HG02943 (cell line): ENCODE results near the gene CCDC34.
"Not testable (repeated sequence)": the region's sequence is repeated elsewhere in the genome, so short reads cannot be mapped to it uniquely, and the experiment has no call there.

Source experiments
- ATAC-seq: cut with Tn5 transposase; IDR thresholded peaks from one replicate; pipeline ENCODE4 v1.9.1; 2021; ENCODE audit warnings: mild to moderate bottlenecking, low read depth, moderate library complexity; ENCODE audit not compliant: unreplicated experiment

CCDC34 gene

GRCh38 chr11:27363576-27364117, 632 bp upstream of the CCDC34 start:
- peak; percentile 1 for ATAC-seq

- ATAC-seq, result no peak
Measured at GRCh38 chr11:27361649-27362431, 1.2 kb downstream of the CCDC34 start.

GRCh38 chr11:27358296-27358695, 4.7 kb downstream of the CCDC34 start:
- ATAC-seq, result no peak

- ATAC-seq, result no peak
Measured at GRCh38 chr11:27357250-27357649, 5.8 kb downstream of the CCDC34 start.

- ATAC-seq, result no peak
Measured at GRCh38 chr11:27356624-27357222, 6.3 kb downstream of the CCDC34 start.

GRCh38 chr11:27355575-27356104, 7.4 kb downstream of the CCDC34 start:
- no peak for ATAC-seq

- ATAC-seq, result no peak
Measured at GRCh38 chr11:27354359-27354965, 8.6 kb downstream of the CCDC34 start.

- ATAC-seq, result no peak
Measured at GRCh38 chr11:27353593-27354358, 9.2 kb downstream of the CCDC34 start.

- ATAC-seq, result no peak
Measured at GRCh38 chr11:27352781-27353180, 10.2 kb downstream of the CCDC34 start.

GRCh38 chr11:27350511-27350910, 12.5 kb downstream of the CCDC34 start:
- no peak for ATAC-seq

GRCh38 chr11:27349919-27350318, 13.1 kb downstream of the CCDC34 start:
- no peak for ATAC-seq

GRCh38 chr11:27348340-27348873, 14.6 kb downstream of the CCDC34 start:
- no peak for ATAC-seq

- ATAC-seq, result no peak
Measured at GRCh38 chr11:27347359-27348339, 15.4 kb downstream of the CCDC34 start.

- ATAC-seq, result no peak
Measured at GRCh38 chr11:27339941-27340340, 23.1 kb downstream of the CCDC34 start.

- ATAC-seq, result not testable (repeated sequence)
Measured at GRCh38 chr11:27334764-27335163, 28.3 kb downstream of the CCDC34 start.

GRCh38 chr11:27331981-27332380, 31.0 kb downstream of the CCDC34 start:
- no peak for ATAC-seq

- ATAC-seq, result no peak
Measured at GRCh38 chr11:27330633-27331270, 32.3 kb downstream of the CCDC34 start.

GRCh38 chr11:27329867-27330632, 33.0 kb downstream of the CCDC34 start:
- no peak for ATAC-seq
